ENCODE data around the gene SATB1. TPM values are rescaled to one million over a fixed set of nuclear protein-coding genes. Genes with fewer than 3 reads are reported as not detected.

SATB1 gene
- polyA plus RNA-seq, 4 donors, result 8.1 to 30.6 (median 10.1) TPM

DNA sequence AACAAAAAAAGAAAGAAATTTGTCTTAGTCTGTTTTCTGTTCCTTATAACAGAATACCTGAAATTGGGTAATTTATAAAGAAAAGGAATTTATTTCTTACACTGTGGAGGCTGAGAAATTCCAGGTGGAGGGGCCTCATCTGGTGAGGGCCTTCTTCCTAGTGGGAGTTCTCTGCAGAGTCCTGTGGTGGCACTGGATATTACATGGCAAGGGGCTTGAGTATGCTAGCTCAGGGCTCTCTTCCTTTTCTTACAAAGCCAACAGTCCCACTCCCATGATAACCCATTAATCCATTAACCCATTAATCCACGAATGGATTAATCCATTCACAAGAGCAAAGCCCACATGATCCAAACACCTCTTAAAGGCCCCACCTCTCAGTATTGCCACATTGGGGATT is 2.9 kb upstream of the SATB1 start:
- H3K27me3 ChIP-seq (ENCODE audit: control insufficient read depth in 3 of 3, insufficient read depth in 3 of 3, low read length in 3 of 3), result no peaks in the 10 kb centered on the region
- H3K4me3 ChIP-seq (ENCODE audit: low read depth in 1 of 3, low read length in 3 of 3), result no peak overlapping the region
- H3K9me3 ChIP-seq (ENCODE audit: control insufficient read depth in 2 of 2, insufficient read depth in 1 of 2, low read depth in 1 of 2, low read length in 1 of 2), result no peaks in the 10 kb centered on the region
- peaks cover 0 to 3% (median under 1%) of the 10 kb centered on the region in 3 donors for H3K4me1 ChIP-seq (ENCODE audit: control insufficient read depth in 3 of 3, insufficient read depth in 2 of 3, low read depth in 1 of 3, low read length in 2 of 3)
- H3K36me3 ChIP-seq (ENCODE audit: control insufficient read depth in 3 of 3, insufficient read depth in 2 of 3, low read depth in 1 of 3, low read length in 3 of 3), result no peaks in the 10 kb centered on the region
- WGBS, 3 donors, result 50 to 83% (median 68%) methylated on average over 1 of the region's 1 CpG
- FAIRE-seq (no peak), DNase-seq (no peak)
- H3K27ac ChIP-seq (ENCODE audit: low read depth in 1 of 3, low read length in 2 of 3), result no peak overlapping the region

- no peak overlapping the region for H3K4me3 ChIP-seq (ENCODE audit: low read depth in 1 of 3, low read length in 3 of 3)
- H3K4me1 ChIP-seq (ENCODE audit: control insufficient read depth in 3 of 3, insufficient read depth in 2 of 3, low read depth in 1 of 3, low read length in 2 of 3), result peaks cover 0 to 3% (median 3%) of the 10 kb centered on the region in 3 donors
- FAIRE-seq (no peak), DNase-seq (no peak)
- WGBS, 3 donors, result 10 to 45% (median 28%) methylated on average over 3 of the region's 3 CpGs
- no peaks in the 10 kb centered on the region for H3K27me3 ChIP-seq (ENCODE audit: control insufficient read depth in 3 of 3, insufficient read depth in 3 of 3, low read length in 3 of 3)
- H3K27ac ChIP-seq (ENCODE audit: low read depth in 1 of 3, low read length in 2 of 3), result peak overlapping the region in 1 of 3 donors; percentile 89
- no peaks in the 10 kb centered on the region for H3K9me3 ChIP-seq (ENCODE audit: control insufficient read depth in 2 of 2, insufficient read depth in 1 of 2, low read depth in 1 of 2, low read length in 1 of 2)
- H3K36me3 ChIP-seq (ENCODE audit: control insufficient read depth in 3 of 3, insufficient read depth in 2 of 3, low read depth in 1 of 3, low read length in 3 of 3), result no peaks in the 10 kb centered on the region
Observed at GRCh38 chr3:18426597-18427193, 1.6 kb upstream of the SATB1 start.

DNA sequence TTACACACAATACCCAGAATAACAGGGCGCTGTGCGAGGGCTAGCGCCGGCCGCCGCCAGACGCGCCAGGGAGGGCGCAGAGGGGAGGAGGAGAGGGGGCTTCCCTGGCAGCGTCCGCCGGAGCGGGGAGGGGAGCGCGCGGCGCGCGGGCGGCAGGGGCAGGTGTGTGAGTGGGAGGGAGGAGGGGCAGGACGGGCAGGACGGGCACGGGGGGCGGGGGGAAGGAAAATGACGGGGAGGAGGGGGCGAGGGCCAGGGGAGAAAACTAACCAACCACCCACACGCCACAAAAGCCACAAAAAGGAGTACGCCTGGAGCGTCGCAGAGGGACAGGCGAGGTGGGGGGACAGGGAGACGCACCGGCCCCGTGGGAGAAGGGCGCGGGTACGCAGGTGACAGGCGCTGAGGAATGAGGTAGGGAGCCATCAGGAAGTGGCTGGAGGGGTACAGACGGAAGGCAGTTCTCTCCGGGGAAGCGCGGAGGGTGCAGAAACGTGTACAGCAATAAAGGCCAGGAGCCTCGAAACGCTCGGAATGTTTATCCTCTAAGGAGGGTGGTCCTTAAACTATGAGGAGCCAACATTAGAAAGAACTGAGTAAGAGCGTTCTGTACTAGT is 610 bp upstream of the SATB1 start:
- 1% methylated on average over 29 to 47 of the region's 47 CpGs for WGBS, 3 donors
- Histone ChIP-seq H3K27ac (ENCODE audit: low read depth in 1 of 3, low read length in 2 of 3) (peak overlapping the region in 2 of 3 donors; percentile 85 to 89), H3K4me1 (ENCODE audit: control insufficient read depth in 3 of 3, insufficient read depth in 2 of 3, low read depth in 1 of 3, low read length in 2 of 3) (peaks cover 0 to 3% (median 3%) of the 10 kb centered on the region in 3 donors)

DNA sequence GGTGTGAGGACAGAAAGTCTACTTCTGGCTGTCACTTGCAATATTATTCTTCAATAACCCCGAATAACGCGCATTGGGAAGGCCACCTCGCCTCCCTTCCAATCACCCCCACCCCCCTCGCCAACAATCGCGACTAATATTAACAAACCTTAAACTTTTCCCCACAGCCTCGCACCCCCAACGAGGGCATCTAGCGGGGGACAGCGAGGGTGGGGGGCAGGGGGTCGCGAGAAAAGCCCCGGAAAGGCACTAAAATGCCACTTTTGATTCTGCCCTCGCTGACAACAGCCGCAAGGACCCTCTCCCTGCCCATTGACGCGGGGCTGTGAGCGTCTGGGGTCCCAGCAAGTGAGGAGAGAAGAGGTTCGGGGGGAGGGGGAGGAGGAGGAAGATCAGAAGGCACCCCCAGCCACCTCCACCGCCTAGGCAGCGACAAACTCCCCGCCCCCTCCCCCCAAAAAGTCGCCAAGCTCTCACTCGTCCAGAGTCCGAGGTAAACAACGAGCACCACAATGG is 868 bp downstream of the SATB1 start:
- FAIRE-seq (no peak), DNase-seq (peak in 1 of 2 donors; percentile 25)
- peaks cover 3 to 5% (median 3%) of the 10 kb centered on the region in 3 donors for H3K36me3 ChIP-seq (ENCODE audit: control insufficient read depth in 3 of 3, insufficient read depth in 2 of 3, low read depth in 1 of 3, low read length in 3 of 3)
- peak overlapping the region; percentile 95 to 99 (median 97) for H3K4me3 ChIP-seq (ENCODE audit: low read depth in 1 of 3, low read length in 3 of 3)
- H3K27ac ChIP-seq (ENCODE audit: low read depth in 1 of 3, low read length in 2 of 3), result peak overlapping the region; percentile 89 to 91 (median 91)
- 0 to 1% (median 0%) methylated on average over 27 of the region's 27 CpGs for WGBS, 3 donors
- H3K27me3 ChIP-seq (ENCODE audit: control insufficient read depth in 3 of 3, insufficient read depth in 3 of 3, low read length in 3 of 3), result no peaks in the 10 kb centered on the region
- no peaks in the 10 kb centered on the region for H3K9me3 ChIP-seq (ENCODE audit: control insufficient read depth in 2 of 2, insufficient read depth in 1 of 2, low read depth in 1 of 2, low read length in 1 of 2)
- H3K4me1 ChIP-seq (ENCODE audit: control insufficient read depth in 3 of 3, insufficient read depth in 2 of 3, low read depth in 1 of 3, low read length in 2 of 3), result peaks cover 0 to 3% (median 3%) of the 10 kb centered on the region in 3 donors

More for the DNA sequence above, 610 bp upstream of the SATB1 start:
- Histone ChIP-seq H3K36me3 (ENCODE audit: control insufficient read depth in 3 of 3, insufficient read depth in 2 of 3, low read depth in 1 of 3, low read length in 3 of 3) (peaks cover under 1% of the 10 kb centered on the region in 3 donors), H3K27me3 (ENCODE audit: control insufficient read depth in 3 of 3, insufficient read depth in 3 of 3, low read length in 3 of 3) (no peaks in the 10 kb centered on the region), H3K4me3 (ENCODE audit: low read depth in 1 of 3, low read length in 3 of 3) (peak overlapping the region; percentile 95 to 99 (median 97)), H3K9me3 (ENCODE audit: control insufficient read depth in 2 of 2, insufficient read depth in 1 of 2, low read depth in 1 of 2, low read length in 1 of 2) (no peaks in the 10 kb centered on the region)
- DNase-seq, result peak; percentile 51 to 80
- no peak for FAIRE-seq

GRCh38 chr3:18423401-18424212 is 1.5 kb downstream of the SATB1 start:
- DNase-seq, result peak; percentile 56 to 70
- no peak for FAIRE-seq
- 1 to 5% (median 4%) methylated on average over 22 of the region's 22 CpGs for WGBS, 3 donors
- no peaks in the 10 kb centered on the region for H3K27me3 ChIP-seq (ENCODE audit: control insufficient read depth in 3 of 3, insufficient read depth in 3 of 3, low read length in 3 of 3)
- H3K36me3 ChIP-seq (ENCODE audit: control insufficient read depth in 3 of 3, insufficient read depth in 2 of 3, low read depth in 1 of 3, low read length in 3 of 3), result peaks cover 3 to 5% (median 3%) of the 10 kb centered on the region in 3 donors
- peak overlapping the region; percentile 95 to 99 (median 97) for H3K4me3 ChIP-seq (ENCODE audit: low read depth in 1 of 3, low read length in 3 of 3)
- H3K9me3 ChIP-seq (ENCODE audit: control insufficient read depth in 2 of 2, insufficient read depth in 1 of 2, low read depth in 1 of 2, low read length in 1 of 2), result no peaks in the 10 kb centered on the region
- H3K4me1 ChIP-seq (ENCODE audit: control insufficient read depth in 3 of 3, insufficient read depth in 2 of 3, low read depth in 1 of 3, low read length in 2 of 3), result peaks cover 0 to 3% (median 3%) of the 10 kb centered on the region in 3 donors
- H3K27ac ChIP-seq (ENCODE audit: low read depth in 1 of 3, low read length in 2 of 3), result peak overlapping the region; percentile 89 to 91 (median 91)

DNA sequence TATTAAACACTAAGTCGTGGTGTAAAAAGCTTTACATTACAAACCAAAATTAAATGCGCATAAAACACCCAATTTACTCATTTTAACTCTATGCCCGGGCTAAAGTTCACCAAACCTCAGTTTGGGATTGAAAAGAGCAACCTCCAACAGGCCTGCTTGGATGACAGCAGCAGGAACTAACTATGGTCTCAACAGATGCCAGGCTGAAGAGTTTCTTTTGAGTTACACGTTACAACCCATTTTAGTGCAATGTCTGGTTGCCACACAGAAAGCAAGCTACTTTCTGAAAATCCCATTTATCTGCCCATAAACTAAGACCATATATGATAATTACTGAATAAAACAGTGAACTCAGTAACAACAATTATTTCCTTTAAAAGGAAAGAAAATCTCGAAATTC is 2.2 kb downstream of the SATB1 start:
- Histone ChIP-seq H3K9me3 (ENCODE audit: control insufficient read depth in 2 of 2, insufficient read depth in 1 of 2, low read depth in 1 of 2, low read length in 1 of 2) (no peaks in the 10 kb centered on the region), H3K27me3 (ENCODE audit: control insufficient read depth in 3 of 3, insufficient read depth in 3 of 3, low read length in 3 of 3) (no peaks in the 10 kb centered on the region), H3K36me3 (ENCODE audit: control insufficient read depth in 3 of 3, insufficient read depth in 2 of 3, low read depth in 1 of 3, low read length in 3 of 3) (peaks cover 3 to 5% (median 3%) of the 10 kb centered on the region in 3 donors), H3K4me3 (ENCODE audit: low read depth in 1 of 3, low read length in 3 of 3) (peak overlapping the region in 2 of 3 donors; percentile 95 to 99), H3K27ac (ENCODE audit: low read depth in 1 of 3, low read length in 2 of 3) (peak overlapping the region in 1 of 3 donors; percentile 74), H3K4me1 (ENCODE audit: control insufficient read depth in 3 of 3, insufficient read depth in 2 of 3, low read depth in 1 of 3, low read length in 2 of 3) (peaks cover 0 to 3% (median 3%) of the 10 kb centered on the region in 3 donors)
- no peak for FAIRE-seq
- peak in 1 of 2 donors; percentile 28 for DNase-seq
- WGBS, 3 donors, result 13 to 29% (median 23%) methylated on average over 5 of the region's 5 CpGs

GRCh38 chr3:18420555-18420954 is 4.6 kb downstream of the SATB1 start:
- FAIRE-seq, result no peak
- DNase-seq, result no peak
- H3K9me3 ChIP-seq (ENCODE audit: control insufficient read depth in 2 of 2, insufficient read depth in 1 of 2, low read depth in 1 of 2, low read length in 1 of 2), result no peaks in the 10 kb centered on the region
- H3K4me3 ChIP-seq (ENCODE audit: low read depth in 1 of 3, low read length in 3 of 3), result no peak overlapping the region
- peaks cover 3 to 9% (median 5%) of the 10 kb centered on the region in 3 donors for H3K36me3 ChIP-seq (ENCODE audit: control insufficient read depth in 3 of 3, insufficient read depth in 2 of 3, low read depth in 1 of 3, low read length in 3 of 3)
- H3K27ac ChIP-seq (ENCODE audit: low read depth in 1 of 3, low read length in 2 of 3), result no peak overlapping the region
- no peaks in the 10 kb centered on the region for H3K27me3 ChIP-seq (ENCODE audit: control insufficient read depth in 3 of 3, insufficient read depth in 3 of 3, low read length in 3 of 3)
- WGBS, 3 donors, result 87 to 92% (median 88%) methylated on average over 9 of the region's 9 CpGs
- peaks cover 2 to 6% (median 3%) of the 10 kb centered on the region in 3 donors for H3K4me1 ChIP-seq (ENCODE audit: control insufficient read depth in 3 of 3, insufficient read depth in 2 of 3, low read depth in 1 of 3, low read length in 2 of 3)

DNA sequence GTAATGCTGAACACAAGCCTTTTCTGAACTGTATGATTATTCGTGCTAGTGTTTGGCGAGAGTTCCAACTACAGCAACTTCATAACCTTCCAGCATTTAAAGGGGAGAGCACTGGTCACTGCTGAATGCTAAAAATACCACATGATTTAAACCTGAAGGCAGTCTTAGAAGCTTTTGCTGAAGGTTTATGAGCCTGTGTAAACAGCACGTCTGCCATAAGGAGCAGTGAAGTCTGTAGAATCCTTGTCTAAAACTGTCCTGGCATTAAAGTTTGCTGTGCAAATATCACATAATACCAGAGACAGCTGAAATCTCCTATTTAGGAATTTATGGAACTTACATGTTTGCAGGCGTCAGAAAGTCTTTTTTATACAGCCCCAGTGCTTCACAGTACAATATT is 5.9 kb downstream of the SATB1 start:
- H3K27ac ChIP-seq (ENCODE audit: low read depth in 1 of 3, low read length in 2 of 3), result no peak overlapping the region
- no peak overlapping the region for H3K4me3 ChIP-seq (ENCODE audit: low read depth in 1 of 3, low read length in 3 of 3)
- H3K4me1 ChIP-seq (ENCODE audit: control insufficient read depth in 3 of 3, insufficient read depth in 2 of 3, low read depth in 1 of 3, low read length in 2 of 3), result peaks cover 2 to 6% (median 3%) of the 10 kb centered on the region in 3 donors
- peaks cover 3 to 9% (median 5%) of the 10 kb centered on the region in 3 donors for H3K36me3 ChIP-seq (ENCODE audit: control insufficient read depth in 3 of 3, insufficient read depth in 2 of 3, low read depth in 1 of 3, low read length in 3 of 3)
- DNase-seq (no peak), FAIRE-seq (no peak)
- H3K9me3 ChIP-seq (ENCODE audit: control insufficient read depth in 2 of 2, insufficient read depth in 1 of 2, low read depth in 1 of 2, low read length in 1 of 2), result no peaks in the 10 kb centered on the region
- WGBS, 3 donors, result 54 to 58% (median 56%) methylated on average over 4 of the region's 4 CpGs
- H3K27me3 ChIP-seq (ENCODE audit: control insufficient read depth in 3 of 3, insufficient read depth in 3 of 3, low read length in 3 of 3), result no peaks in the 10 kb centered on the region

Data from small intestine (tissue), 7 donors.